ENCODE measurements around the gene HSP90AB1. TPM values are rescaled to one million over a fixed set of nuclear protein-coding genes. Genes with fewer than 3 reads are reported as not detected.

HSP90AB1 gene
- polyA plus RNA-seq, 1 experiment = 943 TPM

DNA sequence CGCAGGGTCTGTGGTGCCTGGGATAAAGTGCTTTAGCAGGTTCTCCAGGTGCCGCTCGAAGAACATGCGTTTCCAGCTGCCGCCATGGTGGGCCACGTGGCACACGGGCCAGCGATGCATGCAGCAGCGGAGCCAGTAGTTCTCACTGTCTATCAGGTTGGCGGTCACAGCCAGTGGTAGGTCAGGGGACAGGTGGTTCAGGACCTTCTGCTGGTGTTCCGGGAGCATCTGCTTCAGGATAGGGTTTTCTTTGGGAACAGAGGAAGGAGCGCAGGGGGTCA lies 39.3 kb downstream of the HSP90AB1 start:
- CTCF ChIA-PET = no interaction called here
- TF ChIP-seq, protein P1, sequence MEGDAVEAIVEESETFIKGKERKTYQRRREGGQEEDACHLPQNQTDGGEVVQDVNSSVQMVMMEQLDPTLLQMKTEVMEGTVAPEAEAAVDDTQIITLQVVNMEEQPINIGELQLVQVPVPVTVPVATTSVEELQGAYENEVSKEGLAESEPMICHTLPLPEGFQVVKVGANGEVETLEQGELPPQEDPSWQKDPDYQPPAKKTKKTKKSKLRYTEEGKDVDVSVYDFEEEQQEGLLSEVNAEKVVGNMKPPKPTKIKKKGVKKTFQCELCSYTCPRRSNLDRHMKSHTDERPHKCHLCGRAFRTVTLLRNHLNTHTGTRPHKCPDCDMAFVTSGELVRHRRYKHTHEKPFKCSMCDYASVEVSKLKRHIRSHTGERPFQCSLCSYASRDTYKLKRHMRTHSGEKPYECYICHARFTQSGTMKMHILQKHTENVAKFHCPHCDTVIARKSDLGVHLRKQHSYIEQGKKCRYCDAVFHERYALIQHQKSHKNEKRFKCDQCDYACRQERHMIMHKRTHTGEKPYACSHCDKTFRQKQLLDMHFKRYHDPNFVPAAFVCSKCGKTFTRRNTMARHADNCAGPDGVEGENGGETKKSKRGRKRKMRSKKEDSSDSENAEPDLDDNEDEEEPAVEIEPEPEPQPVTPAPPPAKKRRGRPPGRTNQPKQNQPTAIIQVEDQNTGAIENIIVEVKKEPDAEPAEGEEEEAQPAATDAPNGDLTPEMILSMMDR (IDR thresholded peaks at IDR 0.05; ENCODE audit: low read depth, low read length) = no peak
- POLR2A ChIA-PET = no interaction called here
- H3K27ac ChIP-seq (ENCODE audit: low read depth, low read length) = no peak overlapping the region
- DNase-seq (ENCODE audit: low read depth, low spot score) = no peak
- H3K9me3 ChIP-seq (ENCODE audit: control insufficient read depth, insufficient read depth, low read length) = no peaks in the 10 kb centered on the region; the same call in 1 of the 2 replicates
- peaks cover 35% of the 10 kb centered on the region for H3K27me3 ChIP-seq (ENCODE audit: control insufficient read depth, insufficient read depth, low read length)
- H3K4me3 ChIP-seq (ENCODE audit: low read depth, low read length) = no peak overlapping the region

DNA sequence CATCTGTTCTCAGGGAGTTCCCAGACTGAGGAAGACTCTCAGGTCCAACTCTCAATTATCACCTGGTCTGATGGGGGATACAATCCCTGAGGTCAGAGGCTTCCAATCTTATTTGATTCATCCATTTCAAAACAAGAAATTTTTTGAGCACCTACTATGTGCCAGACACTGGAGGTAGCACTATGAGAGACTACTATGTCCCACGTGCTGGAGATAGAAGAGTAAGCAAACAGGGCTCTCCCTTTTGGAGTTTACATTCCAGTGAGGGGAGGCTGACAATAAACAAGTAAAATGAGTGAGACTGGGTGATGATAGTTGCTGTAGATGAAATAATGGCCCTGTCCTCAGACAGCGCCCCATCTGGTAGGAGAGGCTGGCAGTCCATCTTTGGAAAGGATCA lies 39.8 kb downstream of the HSP90AB1 start:
- Histone ChIP-seq H3K4me3 (ENCODE audit: low read depth, low read length) (no peak overlapping the region), H3K27ac (ENCODE audit: low read depth, low read length) (no peak overlapping the region), H3K27me3 (ENCODE audit: control insufficient read depth, insufficient read depth, low read length) (peaks cover 40% of the 10 kb centered on the region), H3K9me3 (ENCODE audit: control insufficient read depth, insufficient read depth, low read length) (no peaks in the 10 kb centered on the region; the same call in 1 of the 2 replicates)
- ChIA-PET POLR2A (no interaction called here), CTCF (no interaction called here)
- TF ChIP-seq, protein P1 (IDR thresholded peaks at IDR 0.05; ENCODE audit: low read depth, low read length) = no peak
- no peak for DNase-seq (ENCODE audit: low read depth, low spot score)

DNA sequence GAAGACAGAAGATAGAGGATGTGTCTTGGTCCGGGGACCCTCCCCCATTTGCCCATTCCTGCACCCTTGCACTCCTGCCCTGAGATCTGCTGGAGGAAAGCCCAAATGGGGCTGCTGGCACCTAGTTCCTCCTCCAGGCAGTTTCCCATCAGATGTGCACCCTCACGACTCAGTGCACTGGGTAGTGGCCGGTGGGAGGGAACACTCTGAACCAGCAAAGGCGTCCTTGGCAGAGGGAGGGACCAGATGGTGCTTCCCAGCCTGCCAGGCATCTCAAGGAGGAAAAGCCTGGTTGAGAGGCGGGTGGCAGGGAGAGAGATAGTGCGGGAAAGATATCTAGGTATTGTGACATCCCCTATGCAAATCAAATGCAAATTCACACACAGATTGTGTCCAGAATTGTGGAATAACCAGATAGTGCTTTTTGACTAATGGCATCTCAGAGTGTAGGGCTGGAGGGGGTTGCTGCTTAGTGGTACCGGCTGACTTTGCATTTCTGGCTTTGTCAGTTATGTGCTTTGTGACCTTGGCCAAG lies 42.9 kb downstream of the HSP90AB1 start:
- DNase-seq (ENCODE audit: low read depth, low spot score) = no peak
- H3K9me3 ChIP-seq (ENCODE audit: control insufficient read depth, insufficient read depth, low read length) = no peaks in the 10 kb centered on the region; the same call in 1 of the 2 replicates
- H3K27ac ChIP-seq (ENCODE audit: low read depth, low read length) = no peak overlapping the region
- ChIA-PET CTCF (no interaction called here), POLR2A (no interaction called here)
- H3K4me3 ChIP-seq (ENCODE audit: low read depth, low read length) = no peak overlapping the region
- TF ChIP-seq, protein P1 (IDR thresholded peaks at IDR 0.05; ENCODE audit: low read depth, low read length) = no peak
- H3K27me3 ChIP-seq (ENCODE audit: control insufficient read depth, insufficient read depth, low read length) = peaks cover 49% of the 10 kb centered on the region

DNA sequence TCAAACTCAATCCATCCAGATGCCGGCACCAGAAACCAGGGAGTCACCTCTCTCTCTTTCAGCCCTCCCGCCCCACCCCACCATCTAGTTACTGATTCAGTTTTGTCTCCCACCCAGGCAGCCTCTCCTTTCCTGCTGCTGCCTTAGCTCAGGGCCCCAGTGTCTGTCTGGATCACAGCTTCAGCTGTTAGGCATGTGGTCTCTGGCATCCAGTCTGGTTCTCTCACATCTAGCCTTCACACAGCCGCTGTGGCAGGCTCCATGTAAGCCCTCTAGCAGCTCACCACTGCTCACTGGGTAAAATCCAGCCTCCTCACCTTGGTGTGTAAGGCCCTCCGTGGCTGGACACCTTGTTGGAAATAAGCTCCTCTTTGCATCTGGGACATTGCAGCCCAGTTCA lies 44.9 kb downstream of the HSP90AB1 start:
- POLR2A ChIA-PET = no interaction called here
- TF ChIP-seq, protein P1 (IDR thresholded peaks at IDR 0.05; ENCODE audit: low read depth, low read length) = no peak
- Histone ChIP-seq H3K27me3 (ENCODE audit: control insufficient read depth, insufficient read depth, low read length) (peaks cover 65% of the 10 kb centered on the region), H3K4me3 (ENCODE audit: low read depth, low read length) (no peak overlapping the region), H3K27ac (ENCODE audit: low read depth, low read length) (no peak overlapping the region), H3K9me3 (ENCODE audit: control insufficient read depth, insufficient read depth, low read length) (no peaks in the 10 kb centered on the region)
- CTCF ChIA-PET = interaction anchor here (1.0 to 2.4 kb wide), 2 partner anchors 21 to 47 kb away, joined by 4 to 8 read pairs; partner anchors contain the start of gene AARS2
- DNase-seq (ENCODE audit: low read depth, low spot score) = no peak

DNA sequence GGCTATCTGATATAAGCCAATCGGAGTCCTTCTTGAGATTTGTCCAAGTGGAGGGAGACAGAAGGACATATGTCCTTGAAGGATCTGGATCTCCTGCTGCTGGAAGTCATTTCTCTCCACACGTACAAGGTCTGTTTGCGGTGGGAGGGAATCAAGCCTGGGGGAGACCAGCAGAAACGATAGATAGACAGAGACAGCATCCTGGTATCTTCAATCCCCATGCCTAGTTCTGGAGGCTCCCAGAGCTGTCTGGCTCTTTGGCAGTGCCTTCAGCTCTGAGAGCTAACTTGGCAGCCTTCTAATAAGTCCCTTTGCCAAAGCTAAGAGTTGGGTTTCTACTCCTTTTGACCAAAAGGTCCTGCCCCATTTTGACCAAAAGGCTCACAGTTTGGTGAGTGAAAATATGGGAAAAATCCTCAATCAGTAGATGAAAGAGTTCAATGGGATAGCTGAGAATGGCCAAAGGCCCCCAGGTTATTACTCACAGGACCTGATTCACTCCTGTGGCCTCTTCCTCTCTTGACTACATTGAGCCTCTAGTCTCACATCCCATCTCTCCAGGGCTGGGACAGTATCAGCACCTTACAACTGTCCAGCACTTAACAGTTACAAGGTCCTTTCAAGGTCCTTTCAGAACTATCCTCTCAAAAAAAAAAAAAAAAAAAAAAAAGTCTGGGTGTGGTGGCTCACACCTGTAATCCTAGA lies 45.9 kb downstream of the HSP90AB1 start:
- Histone ChIP-seq H3K27ac (ENCODE audit: low read depth, low read length) (no peak overlapping the region), H3K4me3 (ENCODE audit: low read depth, low read length) (no peak overlapping the region), H3K27me3 (ENCODE audit: control insufficient read depth, insufficient read depth, low read length) (peaks cover 69% of the 10 kb centered on the region), H3K9me3 (ENCODE audit: control insufficient read depth, insufficient read depth, low read length) (no peaks in the 10 kb centered on the region; the same call in 1 of the 2 replicates)
- CTCF ChIA-PET = interaction anchor here (1.0 to 2.4 kb wide), 2 partner anchors 20 to 46 kb away, joined by 4 to 8 read pairs; partner anchors contain the start of gene AARS2
- POLR2A ChIA-PET = no interaction called here
- no peak for DNase-seq (ENCODE audit: low read depth, low spot score)
- TF ChIP-seq, protein P1 (IDR thresholded peaks at IDR 0.05; ENCODE audit: low read depth, low read length) = no peak
